NCI-H460 (cell line): ENCODE data around the gene ATP7B. TPM values are rescaled to one million over a fixed set of nuclear protein-coding genes. Genes with fewer than 3 reads are reported as not detected.
"Not testable (repeated sequence)": the region's sequence is repeated elsewhere in the genome, so short reads cannot be mapped to it uniquely, and the experiment has no call there.

ENCODE experiments used
- DNase-seq: peaks from one replicate; pipeline ENCODE4 v3.0.0-alpha.2; 2016; ENCODE audit warnings: low read depth; ENCODE audit errors: extremely low read depth
- polyA plus RNA-seq: library from polyadenylated mRNA; depleted of rRNA; stranded (reverse); fragments of >200 nt; gene quantifications from 2 replicates; pipeline ENCODE4 v1.2.3, GENCODE V29; 2014; cell fraction: nucleus; rRNA removed
- total RNA-seq: library from RNA; depleted of rRNA; stranded (reverse); fragments of >200 nt; shearing (Covaris generic); gene quantifications from 2 replicates; pipeline ENCODE4 v1.2.3, GENCODE V29; 2014; rRNA removed

The ATP7B gene
- total RNA-seq = 2.0 and 2.1 TPM in 2 replicates
- 2.1 and 2.5 TPM in 2 replicates for polyA plus RNA-seq

- no peak for DNase-seq
Measured at GRCh38 chr13:52010890-52011631, at the start of gene ATP7B. Gene ATP7B, minus strand, starts transcription at chr13:52011450. Its CDS starts 113 bp downstream, at chr13:52011337.

GRCh38 chr13:52053460-52053859, 42.2 kb upstream of the ATP7B start:
- DNase-seq = no peak

- no peak for DNase-seq
Measured at GRCh38 chr13:52051400-52051799, 40.1 kb upstream of the ATP7B start.

GRCh38 chr13:52048516-52048915, 37.3 kb upstream of the ATP7B start:
- DNase-seq = no peak

- DNase-seq = no peak
Measured at GRCh38 chr13:52047463-52047862, 36.2 kb upstream of the ATP7B start.

GRCh38 chr13:52043675-52044074, 32.4 kb upstream of the ATP7B start:
- no peak for DNase-seq

GRCh38 chr13:52036037-52036436, 24.8 kb upstream of the ATP7B start:
- no peak for DNase-seq

- DNase-seq = peak; percentile 1
Measured at GRCh38 chr13:52034616-52035226, 23.5 kb upstream of the ATP7B start.

- DNase-seq = no peak
Measured at GRCh38 chr13:52033039-52033438, 21.8 kb upstream of the ATP7B start.

GRCh38 chr13:52030401-52030800, 19.2 kb upstream of the ATP7B start:
- not testable (repeated sequence) for DNase-seq

GRCh38 chr13:52029569-52029968, 18.3 kb upstream of the ATP7B start:
- no peak for DNase-seq

GRCh38 chr13:52027832-52028231, 16.6 kb upstream of the ATP7B start:
- no peak for DNase-seq

GRCh38 chr13:52026246-52026626, 15.0 kb upstream of the ATP7B start:
- no peak for DNase-seq

GRCh38 chr13:52025475-52026245, 14.4 kb upstream of the ATP7B start:
- DNase-seq = no peak

GRCh38 chr13:52024481-52024880, 13.2 kb upstream of the ATP7B start, which contains the start of gene UTP14C:
Gene UTP14C, plus strand, starts transcription at chr13:52024691. Its CDS starts 4,114 bp downstream, at chr13:52028805.
- no peak for DNase-seq

GRCh38 chr13:52022356-52022755, 11.1 kb upstream of the ATP7B start:
- DNase-seq = no peak

- no peak for DNase-seq
Measured at GRCh38 chr13:52020191-52020590, 8.9 kb upstream of the ATP7B start.

GRCh38 chr13:52016296-52016695, 5.0 kb upstream of the ATP7B start:
- DNase-seq = no peak

- DNase-seq = no peak
Measured at GRCh38 chr13:52012512-52012836, 1.2 kb upstream of the ATP7B start.

GRCh38 chr13:52011632-52012511, 622 bp upstream of the ATP7B start, which contains the start of gene ALG11:
Gene ALG11, plus strand, starts transcription at chr13:52012398. Its CDS starts 21 bp downstream, at chr13:52012419.
- peak; percentile 95 for DNase-seq
